Measurements from ENCODE around the gene LMNTD2.

GRCh38 chr11:576811-577610, 16.5 kb upstream of the LMNTD2 start:
- TF ChIP-seq EZH2 (IDR thresholded peaks at IDR 0.05; ENCODE audit: borderline replicate concordance, low read length) (no peak), CTCF (IDR thresholded peaks at IDR 0.05; ENCODE audit: low read length) (no peak)
